HepG2 (cell line): ENCODE data around the gene BAIAP2L1. TPM values are rescaled to one million over a fixed set of nuclear protein-coding genes. Genes with fewer than 3 reads are reported as not detected.

ENCODE experiments used
- ATAC-seq: fragments of 200-7000 bp; cut with Tn5 transposase; 3 replicates; pipeline ENCODE4 v1.9.1; 2020; ENCODE audit warnings: mild to moderate bottlenecking, moderate library complexity
- BruUV-seq: library from RNA; stranded (reverse); fragments of 400-500 nt; replicated peaks from 2 replicates; lab custom pipeline; 2021; lab: Mats Ljungman, UMichigan
- CTCF ChIA-PET: fragments of 300-600 bp; formaldehyde crosslinking; extraction: SDS; loops from one replicate; lab custom pipeline; 2021; ENCODE audit warnings: low total read pairs, inconsistent platforms, low intra/inter-chr PET ratio; lab: Yijun Ruan, JAX
- POLR2A ChIA-PET: fragments of 350-600 bp; sonication (Branson Sonifier 250); formaldehyde crosslinking; loops from one replicate; lab custom pipeline; 2020; ENCODE audit warnings: antibody characterized with exemption, inconsistent platforms; lab: Yijun Ruan, JAX
- DNase-seq: peaks from one replicate; pipeline ENCODE4 v3.0.0-alpha.2; 2015; ENCODE audit warnings: low spot score
- FAIRE-seq: peaks from 3 replicates; lab custom pipeline; 2011; peaks lifted over from hg19 to GRCh38; lab: Jason Lieb, UNC
- H2AFZ ChIP-seq: one replicate; pipeline ENCODE4 v1.6.1; 2011; ENCODE audit warnings: low read length, inconsistent platforms
- H3K27ac ChIP-seq: fragments of 300-600 bp; 3 replicates; pipeline ENCODE4 v1.8.0; 2011; ENCODE audit warnings: mixed run types, mild to moderate bottlenecking, mixed read lengths, low read length, inconsistent platforms; ENCODE audit not compliant: insufficient read depth; ENCODE audit errors: extremely low read length
- H3K27me3 ChIP-seq, 2 experiments: fragments of 200-600 bp in 1 of 2; 2 replicates in 1 of 2; 3 replicates in 1 of 2; pipeline versions ENCODE4 v1.6.0 to v1.8.0; 2011; ENCODE audit warnings: low read length in 2 of 2, mild to moderate bottlenecking in 2 of 2, moderate library complexity in 2 of 2, inconsistent platforms in 1 of 2; ENCODE audit not compliant: insufficient read depth in 2 of 2, control insufficient read depth in 1 of 2
- H3K36me3 ChIP-seq, 2 experiments: fragments of 200-600 bp in 1 of 2; replicated peaks in 1 of 2; 2 replicates in 1 of 2; 3 replicates in 1 of 2; pipeline versions ENCODE4 v1.5.1 to v1.8.0; 2011; ENCODE audit warnings: low read length in 2 of 2, inconsistent platforms in 1 of 2; ENCODE audit not compliant: insufficient read depth in 2 of 2, control insufficient read depth in 1 of 2
- H3K4me1 ChIP-seq: 2 replicates; pipeline ENCODE4 v1.5.1; 2012; ENCODE audit warnings: low read length, inconsistent platforms; ENCODE audit not compliant: insufficient read depth
- H3K4me2 ChIP-seq: 2 replicates; pipeline ENCODE4 v1.6.0; 2011; ENCODE audit warnings: low read depth, low read length, inconsistent platforms
- H3K4me3 ChIP-seq, 3 experiments: fragments of 200-600 bp in 1 of 3; sonication (generic), shearing (Covaris generic) in 1 of 3; replicated peaks in 1 of 3; 2 replicates each; pipeline ENCODE4 v1.5.1; 2011 to 2016; ENCODE audit warnings: low read length in 3 of 3, inconsistent platforms in 2 of 3, low read depth in 2 of 3, mild to moderate bottlenecking in 2 of 3, control low read depth in 1 of 3, mixed read lengths in 1 of 3; ENCODE audit not compliant: insufficient read depth in 1 of 3
- H3K79me2 ChIP-seq: one replicate; pipeline ENCODE4 v1.6.1; 2011; ENCODE audit warnings: low read length, inconsistent platforms; ENCODE audit not compliant: insufficient read depth
- H3K9ac ChIP-seq: 2 replicates; pipeline ENCODE4 v1.6.0; 2011; ENCODE audit warnings: mild to moderate bottlenecking, low read depth, low read length, inconsistent platforms; ENCODE audit not compliant: insufficient read depth
- H3K9me3 ChIP-seq: 2 replicates; pipeline ENCODE4 v1.5.1; 2012; ENCODE audit warnings: mild to moderate bottlenecking, low read length
- H4K20me1 ChIP-seq: 2 replicates; pipeline ENCODE4 v1.6.0; 2011; ENCODE audit warnings: inconsistent platforms, mild to moderate bottlenecking, low read length, moderate library complexity; ENCODE audit not compliant: insufficient read depth
- ARNT2 ChIP-seq: sonication (generic); formaldehyde crosslinking; IDR thresholded peaks from 2 replicates; pipeline ENCODE4 v1.8.0; 2022; ENCODE audit warnings: mild to moderate bottlenecking, low read depth, missing genetic modification reagents, moderate library complexity
- BRF2 ChIP-seq: sonication (generic); formaldehyde crosslinking; IDR thresholded peaks from 2 replicates; pipeline ENCODE4 v1.8.1; 2022; ENCODE audit warnings: mild to moderate bottlenecking, missing genetic modification reagents
- CENPT ChIP-seq: sonication (generic); formaldehyde crosslinking; IDR thresholded peaks from 2 replicates; pipeline ENCODE4 v1.8.0; 2022; ENCODE audit warnings: low read depth, mild to moderate bottlenecking, moderate library complexity, missing genetic modification reagents
- GATAD1 ChIP-seq: IDR thresholded peaks from 2 replicates; pipeline ENCODE4 v1.6.1; 2016; ENCODE audit warnings: missing genetic modification reagents, missing compliant biosample characterization
- GRHL1 ChIP-seq: sonication (generic); formaldehyde crosslinking; conservative IDR thresholded peaks from 2 replicates; pipeline ENCODE4 v1.8.0; 2022; ENCODE audit warnings: missing genetic modification reagents
- GTF3A ChIP-seq: sonication (generic); formaldehyde crosslinking; conservative IDR thresholded peaks from 2 replicates; pipeline ENCODE4 v1.4.0; 2020; ENCODE audit warnings: mild to moderate bottlenecking, missing genetic modification reagents
- HDAC1 ChIP-seq: sonication (generic); formaldehyde crosslinking; IDR thresholded peaks from 2 replicates; pipeline ENCODE4 v1.5.1; 2020; ENCODE audit warnings: mild to moderate bottlenecking, missing genetic modification reagents
- NCOR1 ChIP-seq: fragments of 200-600 bp; sonication (generic); IDR thresholded peaks from 2 replicates; pipeline ENCODE4 v1.7.0; 2017; ENCODE audit warnings: antibody characterized with exemption, low read length, borderline replicate concordance
- POGK ChIP-seq: sonication (generic); formaldehyde crosslinking; conservative IDR thresholded peaks from 2 replicates; pipeline ENCODE4 v1.8.0; 2022; ENCODE audit warnings: mild to moderate bottlenecking, moderate library complexity, missing genetic modification reagents
- SMAD3 ChIP-seq: sonication (generic); formaldehyde crosslinking; IDR thresholded peaks from 2 replicates; pipeline ENCODE4 v1.4.0; 2020; ENCODE audit warnings: missing genetic modification reagents
- SNAPC2 ChIP-seq: sonication (generic); formaldehyde crosslinking; IDR thresholded peaks from 2 replicates; pipeline ENCODE4 v1.8.1; 2022; ENCODE audit warnings: mild to moderate bottlenecking, missing genetic modification reagents
- TFAP4 ChIP-seq: sonication (generic); IDR thresholded peaks from 2 replicates; pipeline ENCODE4 v1.6.1; 2016; ENCODE audit warnings: low read depth, borderline replicate concordance
- ZBTB37 ChIP-seq: sonication (generic); formaldehyde crosslinking; IDR thresholded peaks from 2 replicates; pipeline ENCODE4 v1.4.0; 2020; ENCODE audit warnings: mild to moderate bottlenecking, missing genetic modification reagents
- ZNF121 ChIP-seq: sonication (generic); formaldehyde crosslinking; IDR thresholded peaks from 2 replicates; pipeline ENCODE4 v1.5.0; 2020; ENCODE audit warnings: mild to moderate bottlenecking, missing genetic modification reagents
- ZNF274 ChIP-seq: sonication (generic); formaldehyde crosslinking; IDR thresholded peaks from 2 replicates; pipeline ENCODE4 v1.5.1; 2020; ENCODE audit warnings: mild to moderate bottlenecking, missing genetic modification reagents
- ZNF441 ChIP-seq: sonication (generic); formaldehyde crosslinking; IDR thresholded peaks from 2 replicates; pipeline ENCODE4 v1.7.0; 2021; ENCODE audit warnings: missing genetic modification reagents, borderline replicate concordance
- ZNF577 ChIP-seq: sonication (generic); formaldehyde crosslinking; IDR thresholded peaks from 2 replicates; pipeline ENCODE4 v1.4.0; 2020; ENCODE audit warnings: mild to moderate bottlenecking, low read depth, missing genetic modification reagents, borderline replicate concordance
- ZNF761 ChIP-seq: sonication (generic); formaldehyde crosslinking; conservative IDR thresholded peaks from 2 replicates; pipeline ENCODE4 v1.4.0; 2020; ENCODE audit warnings: mild to moderate bottlenecking, missing genetic modification reagents
- WGBS: methylation state at CpG from one replicate; pipeline ENCODE4 v1.1.6; 2017; ENCODE audit warnings: low lambda C conversion rate; 5-methylcytosine and 5-hydroxymethylcytosine counted together
- in situ Hi-C: cut with HindIII; loops from 2 replicates; pipeline ENCODE4 v1.10.0; 2017; ENCODE audit warnings: low pct_unique_long_range_greater_than_20kb; ENCODE audit not compliant: extremely low pct_ligation_motif_present
- intact Hi-C: fragments of 100-400 bp; cut with micrococcal nuclease; formaldehyde crosslinking; loops from one replicate; pipeline ENCODE4 v1.10.0; 2022; ENCODE audit not compliant: unreplicated experiment
- polyA plus RNA-seq, 8 experiments: library from polyadenylated mRNA; depleted of rRNA in 3 of 8; stranded (reverse) in 7 of 8; unstranded in 1 of 8; fragments of >200 nt; fragmentation: Illumina TruSeq in 4 of 8; extraction: Trizol in 4 of 8; gene quantifications; 2 replicates each; pipeline versions ENCODE4 v1.2.1 to v1.2.3, GENCODE V29; 2011 to 2016; ENCODE audit warnings: low read depth in 4 of 8, missing spikeins in 1 of 8, mixed read lengths in 1 of 8; ENCODE audit not compliant: insufficient read depth in 1 of 8
- total RNA-seq, 5 experiments: library from RNA; depleted of rRNA; stranded (reverse); fragments of >200 nt; fragmentation: Illumina TruSeq; extraction: Trizol; gene quantifications; 2 replicates each; pipeline ENCODE4 v1.2.3, GENCODE V29; 2016; ENCODE audit warnings: low read depth in 1 of 5

Gene BAIAP2L1
- total and polyA plus RNA-seq, 2 of the 13 experiments (the other 11 are each of a cell fraction or from before 2014, with no cell fraction given), result 13.0 to 21.5 TPM

GRCh38 chr7:98329100-98329790, 71.6 kb downstream of the BAIAP2L1 start:
- 97% methylated on average over 13 of the region's 14 CpGs for WGBS
- DNase-seq (no peak), ATAC-seq (no peak), FAIRE-seq (no peak)
- Histone ChIP-seq H3K27me3 (no peaks in the 10 kb centered on the region), H3K4me3 (no peak overlapping the region), H3K36me3 (peaks cover 0 to 8% of the 10 kb centered on the region in 2 experiments; a peak in 1 of 5 replicates), H4K20me1 (no peaks in the 10 kb centered on the region), H2AFZ (no peak overlapping the region), H3K27ac (no peak overlapping the region), H3K79me2 (no peaks in the 10 kb centered on the region), H3K4me1 (no peaks in the 10 kb centered on the region), H3K9me3 (no peaks in the 10 kb centered on the region), H3K4me2 (no peak overlapping the region), H3K9ac (no peak overlapping the region)
- no TSS peak for BruUV-seq
- ChIA-PET POLR2A (interaction anchor here (0.5 kb wide), 1 partner anchor 68 kb away, joined by 3 read pairs; no protein-coding TSS in a partner anchor), CTCF (no interaction called here)
- intact Hi-C loops (no loop called here), in situ Hi-C loops (no loop called here)
- no peak for TF ChIP-seq ZBTB37 (CRISPR knock-in tag)
- TF ChIP-seq BRF2, result no peak
- TF ChIP-seq HDAC1 (CRISPR knock-in tag), result no peak
- TF ChIP-seq POGK, result no peak
- TF ChIP-seq GTF3A, result no peak
- no peak for TF ChIP-seq CENPT (CRISPR knock-in tag)
- no peak for TF ChIP-seq ZNF274 (CRISPR knock-in tag)
- no peak for TF ChIP-seq ZNF441
- TF ChIP-seq ARNT2, result no peak
- TF ChIP-seq GATAD1 (CRISPR knock-in tag), result no peak
- no peak for TF ChIP-seq ZNF121 (CRISPR knock-in tag)
- TF ChIP-seq SMAD3, result no peak
- no peak for TF ChIP-seq GRHL1 (CRISPR knock-in tag)
- TF ChIP-seq SNAPC2, result no peak
- no peak for TF ChIP-seq ZNF577 (CRISPR knock-in tag)
- no peak for TF ChIP-seq NCOR1
- TF ChIP-seq TFAP4, result no peak
- no peak for TF ChIP-seq ZNF761
